LoVo (cell line): Measurements from ENCODE around the gene RAPGEF5.

Experiments
- DNase-seq: peaks from one replicate; pipeline ENCODE4 v3.0.0-alpha.2; 2016; ENCODE audit warnings: low spot score

The RAPGEF5 gene

DNA sequence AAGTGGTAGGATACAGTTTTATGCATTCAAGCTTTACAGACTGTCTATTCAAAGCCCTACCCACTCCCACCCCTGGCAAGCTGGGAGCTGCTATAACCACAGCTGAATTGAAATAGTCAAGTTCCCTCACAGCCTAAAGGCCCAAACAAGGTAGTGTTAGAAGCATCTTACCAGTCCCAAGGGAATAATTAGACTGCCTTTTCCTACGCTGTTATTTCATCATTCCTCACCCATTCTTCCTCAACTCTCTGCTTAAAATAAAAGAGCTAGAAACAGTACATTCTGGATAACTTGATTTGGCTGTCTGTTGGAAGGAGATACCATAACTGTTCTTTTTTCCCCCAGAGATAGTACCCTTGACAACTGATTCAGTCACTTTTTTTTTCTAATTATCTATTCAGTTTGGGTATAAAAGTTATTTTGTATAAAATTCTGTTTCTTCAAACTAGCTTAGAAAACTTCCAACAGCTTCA lies 54.0 kb downstream of the RAPGEF5 start:
- no peak for DNase-seq

DNA sequence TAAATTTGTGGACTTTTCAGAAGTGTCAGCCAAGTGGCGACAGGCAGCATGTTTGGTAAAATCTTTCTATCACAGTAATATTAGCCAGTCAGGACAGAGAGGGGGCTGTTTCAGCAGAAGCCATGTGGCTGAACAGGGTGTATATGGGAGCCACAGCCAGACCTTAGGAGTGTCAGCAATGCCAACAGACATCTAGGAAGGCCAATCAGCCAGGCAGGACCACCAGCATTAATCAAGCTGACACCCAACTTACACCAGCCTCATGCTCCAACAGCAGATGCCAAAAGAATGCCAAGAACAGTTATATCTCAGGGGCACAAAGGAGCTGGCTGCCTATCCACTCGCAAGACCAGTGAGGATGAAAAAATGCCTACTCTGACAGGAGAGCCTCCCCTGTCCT lies 54.8 kb downstream of the RAPGEF5 start:
- no peak for DNase-seq

DNA sequence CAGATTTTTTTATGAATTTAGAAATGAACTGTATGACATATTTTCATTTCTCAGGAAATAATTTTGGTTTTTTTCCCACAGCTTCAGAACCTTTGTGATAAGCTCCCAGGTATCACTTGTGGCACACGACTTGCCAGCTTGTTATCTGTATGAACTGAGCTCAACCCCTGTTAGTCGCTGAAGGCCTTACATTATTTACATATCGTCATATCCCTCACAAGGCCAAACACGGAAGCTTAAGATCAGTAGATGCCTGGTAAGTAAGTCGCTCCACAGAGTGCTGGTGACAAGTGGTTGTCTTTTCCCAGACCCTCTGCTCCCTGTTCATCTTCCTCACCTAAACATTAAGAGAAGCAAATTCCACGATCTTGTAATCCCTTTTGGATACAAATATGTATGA lies 55.2 kb downstream of the RAPGEF5 start:
- DNase-seq = no peak

DNA sequence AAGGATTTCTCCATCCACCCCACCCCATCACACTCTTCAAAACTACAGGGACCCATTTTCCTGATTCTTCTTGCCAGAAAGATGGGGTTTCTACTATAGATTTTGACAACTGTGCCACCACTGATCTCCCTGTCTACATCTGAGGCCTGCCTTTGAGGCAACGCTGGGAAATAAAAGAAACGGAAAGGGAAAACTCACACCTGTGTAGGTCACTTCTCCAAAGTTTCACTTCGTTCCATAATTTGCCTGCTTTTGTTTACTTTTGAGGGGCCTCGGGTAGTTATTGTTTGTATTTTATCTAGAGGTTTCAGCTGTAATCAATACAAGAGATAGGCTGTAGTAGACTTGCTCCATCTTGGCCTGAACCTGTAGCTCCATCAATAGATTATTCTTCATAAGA lies 56.1 kb downstream of the RAPGEF5 start:
- DNase-seq = no peak

GRCh38 chr7:22296916-22297315 lies 60.0 kb downstream of the RAPGEF5 start:
- DNase-seq = no peak

DNA sequence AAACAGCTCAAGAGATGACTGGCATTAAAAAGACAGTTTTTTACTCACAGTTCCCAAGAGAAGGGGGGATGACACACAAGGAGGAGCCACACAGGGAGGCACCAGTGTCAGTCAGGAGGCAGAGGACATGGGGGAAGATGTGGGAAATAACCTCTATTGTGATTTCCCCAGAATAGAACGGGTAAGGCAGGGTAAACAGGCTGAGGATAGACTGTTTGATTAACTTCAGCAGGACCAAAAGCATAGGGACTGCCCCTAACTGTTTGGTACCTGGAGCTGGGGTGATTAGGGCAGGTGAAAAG lies 60.7 kb downstream of the RAPGEF5 start:
- DNase-seq = no peak

- DNase-seq = no peak
These were observed 61.3 kb downstream of the RAPGEF5 start for GRCh38 chr7:22295402-22296264.

DNA sequence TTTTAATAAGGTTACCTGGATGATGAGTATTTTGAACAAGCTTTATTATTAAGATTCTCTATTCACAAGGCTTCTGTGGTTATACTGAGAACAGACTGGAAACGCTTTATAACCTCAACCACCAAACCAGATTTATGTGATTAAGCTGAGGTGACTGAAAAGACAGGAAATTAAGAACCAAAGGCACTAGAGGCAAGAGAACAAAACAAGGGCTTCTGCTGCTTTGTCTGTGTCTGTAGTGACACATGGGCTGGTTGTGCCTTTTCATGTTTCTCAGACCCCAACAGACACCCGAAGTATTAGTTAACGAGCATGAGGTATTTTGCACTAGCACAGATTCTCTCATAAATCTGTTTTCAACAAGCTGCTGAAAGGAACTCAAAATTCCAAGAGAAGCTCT lies 64.4 kb downstream of the RAPGEF5 start:
- DNase-seq = no peak

DNA sequence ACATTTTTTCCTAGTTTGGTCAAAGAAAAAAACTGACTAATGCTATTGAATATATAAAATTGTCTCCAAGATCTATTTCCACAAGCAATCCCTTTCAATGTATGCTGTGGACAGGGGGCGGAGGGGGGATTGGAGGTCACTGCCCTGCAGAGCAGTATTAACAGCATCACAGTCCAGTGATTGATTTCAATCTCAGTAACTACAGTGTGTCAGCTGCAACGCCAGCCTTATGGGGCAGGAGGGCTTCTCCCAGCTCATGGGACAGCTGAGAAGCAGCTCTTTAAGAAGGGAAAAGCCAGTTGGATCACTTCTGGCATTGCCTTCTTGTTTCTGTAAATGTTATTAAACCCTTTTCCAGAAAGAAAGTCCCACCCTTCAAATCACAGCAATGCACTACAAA lies 65.0 kb downstream of the RAPGEF5 start:
- no peak for DNase-seq

- no peak for DNase-seq
These were observed 68.8 kb downstream of the RAPGEF5 start for GRCh38 chr7:22288202-22288601.

DNA sequence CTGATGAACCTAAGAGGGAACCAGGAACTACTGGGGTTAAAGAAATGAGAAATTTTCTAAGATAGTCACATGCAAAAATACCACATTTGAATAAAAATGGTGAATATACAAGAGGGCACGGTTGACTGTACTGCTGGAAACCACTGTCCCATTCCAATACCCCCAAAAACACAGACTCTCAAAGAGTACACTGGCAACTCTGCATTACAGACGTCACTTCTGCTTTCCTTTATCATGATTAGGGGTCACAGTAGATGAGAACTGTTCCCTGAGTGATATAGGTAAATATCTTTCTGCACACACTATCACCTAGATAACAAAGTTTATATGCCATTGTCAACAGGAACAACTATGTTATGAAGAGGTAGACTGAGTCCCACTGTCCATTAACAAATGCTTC lies 69.5 kb downstream of the RAPGEF5 start:
- no peak for DNase-seq

DNA sequence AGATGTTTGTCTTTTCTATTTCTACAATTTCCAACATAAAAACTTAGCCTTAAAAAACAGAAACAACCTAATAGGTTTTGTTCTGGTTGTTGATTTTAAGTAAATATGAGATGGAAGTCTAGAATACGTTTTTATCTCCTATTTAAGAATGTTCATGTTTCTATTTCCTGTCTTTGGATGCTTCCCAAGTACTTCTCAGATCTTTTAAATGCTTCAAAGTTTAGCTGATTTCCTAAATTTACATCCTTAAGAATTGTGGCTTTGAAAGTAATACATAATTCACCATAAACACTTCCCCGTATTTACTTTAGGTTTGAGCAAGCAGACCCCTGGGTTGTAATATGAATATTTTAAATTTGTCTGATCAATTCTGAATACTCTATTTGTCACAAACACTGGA lies 70.5 kb downstream of the RAPGEF5 start:
- DNase-seq = no peak

DNA sequence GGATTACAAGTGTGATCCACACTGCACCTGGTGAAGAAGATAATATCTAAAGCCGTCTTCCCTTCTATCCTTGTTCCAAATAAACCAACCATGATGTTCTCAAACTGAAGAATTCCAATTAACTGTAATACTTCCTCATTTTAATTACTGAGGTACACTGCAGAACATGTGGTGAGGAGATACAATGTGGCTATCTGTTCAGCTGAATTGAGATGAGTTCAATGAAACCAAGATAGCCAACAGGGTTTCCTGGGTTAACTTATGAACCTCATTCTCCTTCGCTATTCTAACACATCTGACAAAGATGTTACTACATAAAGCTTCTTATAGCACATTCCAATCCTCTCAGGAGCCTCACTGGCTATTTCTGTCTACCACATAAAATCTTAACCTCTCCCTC lies 75.5 kb downstream of the RAPGEF5 start:
- no peak for DNase-seq

DNA sequence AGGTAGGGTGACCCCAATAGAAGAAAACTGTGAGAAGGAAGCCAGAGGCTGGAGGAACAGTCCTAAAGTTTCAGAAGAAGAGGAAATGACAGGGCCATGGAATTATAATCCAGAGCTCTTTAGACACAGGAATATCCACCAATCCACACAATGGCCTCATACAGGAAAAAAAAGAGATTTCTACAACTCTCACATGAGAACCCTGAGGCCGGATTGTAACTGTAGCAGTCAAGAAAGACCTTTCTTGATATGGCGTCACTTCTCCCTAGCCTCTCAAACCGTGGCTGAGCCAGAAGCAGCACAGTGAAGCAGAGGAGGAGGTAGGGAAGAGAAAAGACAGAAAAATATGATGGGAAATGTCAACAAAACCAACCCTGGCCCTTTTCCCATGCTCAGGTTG lies 76.9 kb downstream of the RAPGEF5 start:
- no peak for DNase-seq

DNA sequence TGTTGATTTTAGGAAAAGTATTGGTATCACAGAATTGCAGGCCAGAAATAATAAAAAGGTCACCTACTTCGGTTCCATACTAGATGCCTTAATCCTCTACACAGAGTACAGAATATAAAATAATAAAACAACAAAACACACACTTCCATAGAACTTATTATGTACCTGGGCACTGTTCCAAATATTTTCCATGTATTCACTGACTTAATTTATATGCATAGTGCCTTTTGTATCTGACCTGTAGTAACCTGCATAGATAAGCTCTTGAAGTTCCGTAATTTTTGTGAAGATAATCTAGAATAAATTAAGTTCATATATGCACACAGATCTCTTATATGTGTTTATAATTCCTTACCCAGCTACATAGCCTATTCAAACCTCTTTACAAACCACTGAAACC lies 78.3 kb downstream of the RAPGEF5 start:
- DNase-seq = no peak

DNA sequence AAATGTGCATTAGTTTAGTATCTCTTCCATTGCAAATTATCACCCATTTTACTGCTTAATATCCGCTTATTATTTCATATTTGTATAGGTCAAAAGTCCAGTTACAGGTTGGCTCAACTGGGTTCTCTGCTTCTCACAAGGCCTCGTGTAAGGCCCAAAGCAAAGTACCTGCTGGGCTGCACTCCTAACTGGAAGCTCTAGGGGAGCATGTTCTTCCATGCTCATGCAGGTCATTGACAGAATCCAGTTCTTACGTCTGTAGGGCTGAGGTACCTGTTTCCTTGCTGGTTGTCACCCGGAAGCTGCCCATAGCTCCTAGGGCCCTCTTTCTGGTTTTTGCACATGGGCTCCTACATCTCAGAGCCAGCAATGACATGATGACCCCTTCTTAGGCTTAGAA lies 79.6 kb downstream of the RAPGEF5 start:
- no peak for DNase-seq

DNA sequence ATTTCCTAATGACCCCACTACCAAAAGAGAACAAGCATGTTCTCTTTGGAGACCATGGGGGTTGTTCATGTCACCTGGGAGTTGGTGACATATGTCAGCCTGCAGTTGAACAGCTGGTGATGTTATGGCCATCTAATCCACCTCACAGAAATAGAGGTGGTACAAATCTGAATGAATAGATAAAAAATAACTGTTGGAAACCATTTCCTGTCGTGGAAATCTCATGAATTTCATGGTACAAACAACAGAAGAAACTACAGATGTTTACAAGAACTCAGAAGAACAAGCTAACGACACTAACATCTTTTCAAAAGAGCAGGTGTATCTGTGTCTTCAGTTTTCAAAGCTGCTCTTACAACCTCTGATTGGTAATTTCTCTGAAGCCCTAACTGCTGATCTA lies 81.3 kb downstream of the RAPGEF5 start:
- DNase-seq = no peak

- DNase-seq = no peak
These were observed 85.6 kb downstream of the RAPGEF5 start for GRCh38 chr7:22271311-22271710.

GRCh38 chr7:22270371-22270770 lies 86.6 kb downstream of the RAPGEF5 start:
- DNase-seq = no peak

DNA sequence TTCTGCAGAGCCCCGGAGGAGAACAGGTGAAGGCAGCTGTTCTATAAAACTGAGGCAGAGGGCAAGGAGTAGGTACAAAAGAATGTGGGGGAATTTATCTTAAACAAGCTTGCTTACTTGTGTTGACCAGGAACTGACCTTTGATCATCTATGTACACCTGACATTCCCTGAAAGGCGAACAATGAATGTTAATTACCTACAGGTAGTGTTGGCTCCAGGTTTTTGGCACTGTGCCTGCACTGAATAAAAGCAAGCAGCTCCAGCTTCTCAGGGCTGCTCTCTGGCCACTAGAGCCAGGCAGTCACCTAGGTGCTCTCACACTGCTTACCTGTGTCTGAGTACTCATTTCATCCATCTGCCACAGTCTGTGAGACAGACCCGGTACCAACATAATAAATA lies 87.0 kb downstream of the RAPGEF5 start:
- DNase-seq = peak; percentile 88

DNA sequence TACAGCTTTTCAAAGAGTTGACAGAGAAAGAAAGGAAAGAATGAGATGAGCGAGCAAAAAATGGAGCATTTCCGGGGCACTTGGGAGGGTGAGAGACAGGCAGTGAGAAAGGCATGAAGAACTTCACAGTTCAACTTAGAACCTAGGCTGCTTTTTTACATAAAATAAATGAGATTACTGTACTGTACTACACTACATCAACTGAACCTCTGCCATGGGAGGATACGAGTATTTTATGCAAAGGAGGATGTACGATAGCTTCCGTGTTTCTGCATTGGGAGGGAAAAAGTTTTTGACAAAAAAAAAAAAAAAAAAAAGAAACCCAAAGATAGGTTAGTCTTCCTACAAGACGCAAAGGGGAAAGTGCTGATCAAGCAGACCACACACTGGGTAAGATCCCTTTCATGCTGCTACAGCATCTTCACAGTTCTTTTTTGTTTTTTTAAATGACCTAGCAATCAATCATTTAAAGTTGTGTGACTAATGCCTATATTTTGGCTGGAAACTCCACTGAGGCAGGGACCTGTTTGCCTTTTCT lies 88.0 kb downstream of the RAPGEF5 start:
- DNase-seq = no peak

DNA sequence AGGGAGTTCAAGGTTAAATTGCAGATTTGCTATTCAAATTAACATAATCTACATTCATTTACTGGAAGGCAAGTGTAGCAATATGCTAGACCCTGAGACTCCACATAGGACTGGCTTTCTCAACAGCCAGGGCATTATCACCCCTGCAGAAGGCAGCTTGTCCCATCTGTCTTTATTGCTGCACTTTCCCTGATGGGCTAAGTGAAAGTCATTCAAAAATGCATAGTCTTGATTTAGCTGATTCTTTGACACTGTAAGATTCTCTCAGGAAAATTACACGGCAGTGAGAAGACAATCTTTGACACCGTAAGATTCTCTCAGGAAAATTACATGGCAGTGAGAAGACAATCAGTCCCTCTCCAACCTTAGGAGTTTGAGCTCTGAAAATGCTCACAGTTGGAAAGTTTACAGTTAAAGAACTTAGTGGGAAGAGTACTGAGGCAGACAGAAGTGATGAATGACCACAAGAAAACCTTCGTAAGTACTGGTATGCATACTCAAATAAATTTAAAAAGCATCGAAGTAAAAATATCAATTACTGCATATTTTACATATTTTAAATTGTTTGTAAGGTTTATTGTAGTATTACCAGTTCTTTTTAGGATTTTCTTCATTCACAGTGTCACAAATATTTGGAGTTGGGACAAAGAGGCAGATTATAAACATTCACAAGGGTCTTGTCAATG lies 88.9 kb downstream of the RAPGEF5 start:
- no peak for DNase-seq

- no peak for DNase-seq
These were observed 94.4 kb downstream of the RAPGEF5 start for GRCh38 chr7:22262538-22262937.
